HepG2 (cell line): ENCODE measurements around the gene NUDT3. TPM values are rescaled to one million over a fixed set of nuclear protein-coding genes. Genes with fewer than 3 reads are reported as not detected.
A peak's percentile ranks its signal among the peaks of the same experiment; 100 is the strongest.

Experiments used
- GZF1 ChIP-seq: sonication (generic); formaldehyde crosslinking; IDR thresholded peaks from 2 replicates; pipeline ENCODE4 v1.5.1; 2020; ENCODE audit warnings: mild to moderate bottlenecking, missing genetic modification reagents
- KAT7 ChIP-seq: IDR thresholded peaks from 2 replicates; pipeline ENCODE4 v1.6.1; 2018; ENCODE audit warnings: borderline replicate concordance, missing compliant biosample characterization
- KMT2B ChIP-seq: IDR thresholded peaks from 2 replicates; pipeline ENCODE4 v1.6.1; 2016; ENCODE audit warnings: missing genetic modification reagents, missing compliant biosample characterization
- ZNF224 ChIP-seq: sonication (generic); formaldehyde crosslinking; IDR thresholded peaks from 2 replicates; pipeline ENCODE4 v1.5.0; 2020; ENCODE audit warnings: mild to moderate bottlenecking, missing genetic modification reagents
- polyA plus RNA-seq, 8 experiments: library from polyadenylated mRNA; depleted of rRNA in 3 of 8; stranded (reverse) in 7 of 8; unstranded in 1 of 8; fragments of >200 nt; fragmentation: Illumina TruSeq in 4 of 8; extraction: Trizol in 4 of 8; gene quantifications; 2 replicates each; pipeline versions ENCODE4 v1.2.1 to v1.2.3, GENCODE V29; 2011 to 2016; ENCODE audit warnings: low read depth in 4 of 8, missing spikeins in 1 of 8, mixed read lengths in 1 of 8; ENCODE audit not compliant: insufficient read depth in 1 of 8
- total RNA-seq, 5 experiments: library from RNA; depleted of rRNA; stranded (reverse); fragments of >200 nt; fragmentation: Illumina TruSeq; extraction: Trizol; gene quantifications; 2 replicates each; pipeline ENCODE4 v1.2.3, GENCODE V29; 2016; ENCODE audit warnings: low read depth in 1 of 5
- TF ChIP-seq, protein P1 (sequence below): sonication (generic); IDR thresholded peaks from 2 replicates; pipeline ENCODE4 v1.6.1; 2016; ENCODE audit warnings: low read depth, borderline replicate concordance
- TF ChIP-seq, protein P2 (sequence below): sonication (generic); formaldehyde crosslinking; IDR thresholded peaks from 2 replicates; pipeline ENCODE4 v1.5.1; 2020; ENCODE audit warnings: missing genetic modification reagents, mild to moderate bottlenecking, borderline replicate concordance
- TF ChIP-seq, protein P3 (sequence below): sonication (generic); formaldehyde crosslinking; IDR thresholded peaks from 2 replicates; pipeline ENCODE4 v1.4.0; 2020; ENCODE audit warnings: missing genetic modification reagents
- TF ChIP-seq, protein P4 (sequence below): sonication (generic); formaldehyde crosslinking; conservative IDR thresholded peaks from 2 replicates; pipeline ENCODE4 v1.4.0; 2020; ENCODE audit warnings: mild to moderate bottlenecking, missing genetic modification reagents, moderate library complexity
- TF ChIP-seq, protein P5 (sequence below): fragments of 450-650 bp; IDR thresholded peaks from 2 replicates; pipeline ENCODE4 v1.6.1; 2016
- TF ChIP-seq, protein P6 (sequence below): sonication (generic); formaldehyde crosslinking; IDR thresholded peaks from 2 replicates; pipeline ENCODE4 v1.4.0; 2020; ENCODE audit warnings: missing genetic modification reagents

NUDT3 gene
- total and polyA plus RNA-seq, 2 of the 13 experiments (the other 11 are each of a cell fraction or from before 2014, with no cell fraction given), result 20.2 to 20.6 TPM

DNA sequence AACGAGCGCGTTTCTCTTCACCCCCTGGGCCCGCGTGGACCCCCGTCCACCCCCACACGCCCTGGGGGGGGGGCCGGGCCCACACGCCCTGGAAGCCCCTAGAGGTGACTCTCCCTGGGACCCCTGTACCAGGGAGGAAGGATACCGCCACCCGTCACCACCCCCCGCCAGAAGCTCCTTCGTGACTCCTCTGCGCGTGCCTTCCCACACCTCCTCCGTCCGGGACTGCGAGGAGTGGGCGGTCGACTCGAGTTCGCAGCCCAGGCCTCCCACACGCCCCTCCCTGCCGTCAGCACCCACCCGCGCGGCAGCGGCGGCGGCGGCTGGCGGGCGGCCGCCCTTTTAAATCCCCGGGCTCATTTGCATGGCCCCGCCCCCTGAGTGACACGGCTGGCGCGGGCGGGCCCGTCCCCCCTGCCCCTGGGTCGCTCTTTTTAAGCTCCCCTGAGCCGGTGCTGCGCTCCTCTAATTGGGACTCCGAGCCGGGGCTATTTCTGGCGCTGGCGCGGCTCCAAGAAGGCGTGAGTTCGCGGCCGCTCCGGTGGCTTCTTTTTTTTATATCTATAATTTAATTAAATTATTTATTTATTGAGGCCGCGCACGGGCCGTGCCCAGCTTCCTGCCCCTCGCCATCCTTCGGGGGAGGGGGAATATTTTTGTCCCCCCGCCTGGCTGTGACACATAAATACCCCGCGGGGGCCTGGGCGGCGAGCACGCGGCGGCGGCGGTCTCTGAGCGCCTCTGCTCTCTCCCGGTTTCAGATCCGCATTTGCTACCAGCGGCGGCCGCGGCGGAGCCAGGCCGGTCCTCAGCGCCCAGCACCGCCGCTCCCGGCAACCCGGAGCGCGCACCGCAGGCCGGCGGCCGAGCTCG is 155.8 kb downstream of the NUDT3 start, which contains the start of gene HMGA1 (continued):
- no peak for TF ChIP-seq ZNF224 (CRISPR knock-in tag)
- TF ChIP-seq GZF1 (CRISPR knock-in tag), result no peak
- TF ChIP-seq, protein P1, sequence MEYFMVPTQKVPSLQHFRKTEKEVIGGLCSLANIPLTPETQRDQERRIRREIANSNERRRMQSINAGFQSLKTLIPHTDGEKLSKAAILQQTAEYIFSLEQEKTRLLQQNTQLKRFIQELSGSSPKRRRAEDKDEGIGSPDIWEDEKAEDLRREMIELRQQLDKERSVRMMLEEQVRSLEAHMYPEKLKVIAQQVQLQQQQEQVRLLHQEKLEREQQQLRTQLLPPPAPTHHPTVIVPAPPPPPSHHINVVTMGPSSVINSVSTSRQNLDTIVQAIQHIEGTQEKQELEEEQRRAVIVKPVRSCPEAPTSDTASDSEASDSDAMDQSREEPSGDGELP, result no peak
- TF ChIP-seq KMT2B (CRISPR knock-in tag), result peak; percentile 53; the same call in 1 of the 2 replicates
- TF ChIP-seq, protein P2, sequence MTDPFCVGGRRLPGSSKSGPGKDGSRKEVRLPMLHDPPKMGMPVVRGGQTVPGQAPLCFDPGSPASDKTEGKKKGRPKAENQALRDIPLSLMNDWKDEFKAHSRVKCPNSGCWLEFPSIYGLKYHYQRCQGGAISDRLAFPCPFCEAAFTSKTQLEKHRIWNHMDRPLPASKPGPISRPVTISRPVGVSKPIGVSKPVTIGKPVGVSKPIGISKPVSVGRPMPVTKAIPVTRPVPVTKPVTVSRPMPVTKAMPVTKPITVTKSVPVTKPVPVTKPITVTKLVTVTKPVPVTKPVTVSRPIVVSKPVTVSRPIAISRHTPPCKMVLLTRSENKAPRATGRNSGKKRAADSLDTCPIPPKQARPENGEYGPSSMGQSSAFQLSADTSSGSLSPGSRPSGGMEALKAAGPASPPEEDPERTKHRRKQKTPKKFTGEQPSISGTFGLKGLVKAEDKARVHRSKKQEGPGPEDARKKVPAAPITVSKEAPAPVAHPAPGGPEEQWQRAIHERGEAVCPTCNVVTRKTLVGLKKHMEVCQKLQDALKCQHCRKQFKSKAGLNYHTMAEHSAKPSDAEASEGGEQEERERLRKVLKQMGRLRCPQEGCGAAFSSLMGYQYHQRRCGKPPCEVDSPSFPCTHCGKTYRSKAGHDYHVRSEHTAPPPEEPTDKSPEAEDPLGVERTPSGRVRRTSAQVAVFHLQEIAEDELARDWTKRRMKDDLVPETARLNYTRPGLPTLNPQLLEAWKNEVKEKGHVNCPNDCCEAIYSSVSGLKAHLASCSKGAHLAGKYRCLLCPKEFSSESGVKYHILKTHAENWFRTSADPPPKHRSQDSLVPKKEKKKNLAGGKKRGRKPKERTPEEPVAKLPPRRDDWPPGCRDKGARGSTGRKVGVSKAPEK (CRISPR knock-in tag), result no peak
- TF ChIP-seq, protein P3, sequence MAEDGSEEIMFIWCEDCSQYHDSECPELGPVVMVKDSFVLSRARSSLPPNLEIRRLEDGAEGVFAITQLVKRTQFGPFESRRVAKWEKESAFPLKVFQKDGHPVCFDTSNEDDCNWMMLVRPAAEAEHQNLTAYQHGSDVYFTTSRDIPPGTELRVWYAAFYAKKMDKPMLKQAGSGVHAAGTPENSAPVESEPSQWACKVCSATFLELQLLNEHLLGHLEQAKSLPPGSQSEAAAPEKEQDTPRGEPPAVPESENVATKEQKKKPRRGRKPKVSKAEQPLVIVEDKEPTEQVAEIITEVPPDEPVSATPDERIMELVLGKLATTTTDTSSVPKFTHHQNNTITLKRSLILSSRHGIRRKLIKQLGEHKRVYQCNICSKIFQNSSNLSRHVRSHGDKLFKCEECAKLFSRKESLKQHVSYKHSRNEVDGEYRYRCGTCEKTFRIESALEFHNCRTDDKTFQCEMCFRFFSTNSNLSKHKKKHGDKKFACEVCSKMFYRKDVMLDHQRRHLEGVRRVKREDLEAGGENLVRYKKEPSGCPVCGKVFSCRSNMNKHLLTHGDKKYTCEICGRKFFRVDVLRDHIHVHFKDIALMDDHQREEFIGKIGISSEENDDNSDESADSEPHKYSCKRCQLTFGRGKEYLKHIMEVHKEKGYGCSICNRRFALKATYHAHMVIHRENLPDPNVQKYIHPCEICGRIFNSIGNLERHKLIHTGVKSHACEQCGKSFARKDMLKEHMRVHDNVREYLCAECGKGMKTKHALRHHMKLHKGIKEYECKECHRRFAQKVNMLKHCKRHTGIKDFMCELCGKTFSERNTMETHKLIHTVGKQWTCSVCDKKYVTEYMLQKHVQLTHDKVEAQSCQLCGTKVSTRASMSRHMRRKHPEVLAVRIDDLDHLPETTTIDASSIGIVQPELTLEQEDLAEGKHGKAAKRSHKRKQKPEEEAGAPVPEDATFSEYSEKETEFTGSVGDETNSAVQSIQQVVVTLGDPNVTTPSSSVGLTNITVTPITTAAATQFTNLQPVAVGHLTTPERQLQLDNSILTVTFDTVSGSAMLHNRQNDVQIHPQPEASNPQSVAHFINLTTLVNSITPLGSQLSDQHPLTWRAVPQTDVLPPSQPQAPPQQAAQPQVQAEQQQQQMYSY (CRISPR knock-in tag), result no peak
- TF ChIP-seq, protein P4, sequence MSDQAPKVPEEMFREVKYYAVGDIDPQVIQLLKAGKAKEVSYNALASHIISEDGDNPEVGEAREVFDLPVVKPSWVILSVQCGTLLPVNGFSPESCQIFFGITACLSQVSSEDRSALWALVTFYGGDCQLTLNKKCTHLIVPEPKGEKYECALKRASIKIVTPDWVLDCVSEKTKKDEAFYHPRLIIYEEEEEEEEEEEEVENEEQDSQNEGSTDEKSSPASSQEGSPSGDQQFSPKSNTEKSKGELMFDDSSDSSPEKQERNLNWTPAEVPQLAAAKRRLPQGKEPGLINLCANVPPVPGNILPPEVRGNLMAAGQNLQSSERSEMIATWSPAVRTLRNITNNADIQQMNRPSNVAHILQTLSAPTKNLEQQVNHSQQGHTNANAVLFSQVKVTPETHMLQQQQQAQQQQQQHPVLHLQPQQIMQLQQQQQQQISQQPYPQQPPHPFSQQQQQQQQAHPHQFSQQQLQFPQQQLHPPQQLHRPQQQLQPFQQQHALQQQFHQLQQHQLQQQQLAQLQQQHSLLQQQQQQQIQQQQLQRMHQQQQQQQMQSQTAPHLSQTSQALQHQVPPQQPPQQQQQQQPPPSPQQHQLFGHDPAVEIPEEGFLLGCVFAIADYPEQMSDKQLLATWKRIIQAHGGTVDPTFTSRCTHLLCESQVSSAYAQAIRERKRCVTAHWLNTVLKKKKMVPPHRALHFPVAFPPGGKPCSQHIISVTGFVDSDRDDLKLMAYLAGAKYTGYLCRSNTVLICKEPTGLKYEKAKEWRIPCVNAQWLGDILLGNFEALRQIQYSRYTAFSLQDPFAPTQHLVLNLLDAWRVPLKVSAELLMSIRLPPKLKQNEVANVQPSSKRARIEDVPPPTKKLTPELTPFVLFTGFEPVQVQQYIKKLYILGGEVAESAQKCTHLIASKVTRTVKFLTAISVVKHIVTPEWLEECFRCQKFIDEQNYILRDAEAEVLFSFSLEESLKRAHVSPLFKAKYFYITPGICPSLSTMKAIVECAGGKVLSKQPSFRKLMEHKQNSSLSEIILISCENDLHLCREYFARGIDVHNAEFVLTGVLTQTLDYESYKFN (CRISPR knock-in tag), result no peak
- TF ChIP-seq, protein P5, sequence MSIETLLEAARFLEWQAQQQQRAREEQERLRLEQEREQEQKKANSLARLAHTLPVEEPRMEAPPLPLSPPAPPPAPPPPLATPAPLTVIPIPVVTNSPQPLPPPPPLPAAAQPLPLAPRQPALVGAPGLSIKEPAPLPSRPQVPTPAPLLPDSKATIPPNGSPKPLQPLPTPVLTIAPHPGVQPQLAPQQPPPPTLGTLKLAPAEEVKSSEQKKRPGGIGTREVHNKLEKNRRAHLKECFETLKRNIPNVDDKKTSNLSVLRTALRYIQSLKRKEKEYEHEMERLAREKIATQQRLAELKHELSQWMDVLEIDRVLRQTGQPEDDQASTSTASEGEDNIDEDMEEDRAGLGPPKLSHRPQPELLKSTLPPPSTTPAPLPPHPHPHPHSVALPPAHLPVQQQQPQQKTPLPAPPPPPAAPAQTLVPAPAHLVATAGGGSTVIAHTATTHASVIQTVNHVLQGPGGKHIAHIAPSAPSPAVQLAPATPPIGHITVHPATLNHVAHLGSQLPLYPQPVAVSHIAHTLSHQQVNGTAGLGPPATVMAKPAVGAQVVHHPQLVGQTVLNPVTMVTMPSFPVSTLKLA, result no peak
- TF ChIP-seq, protein P6, sequence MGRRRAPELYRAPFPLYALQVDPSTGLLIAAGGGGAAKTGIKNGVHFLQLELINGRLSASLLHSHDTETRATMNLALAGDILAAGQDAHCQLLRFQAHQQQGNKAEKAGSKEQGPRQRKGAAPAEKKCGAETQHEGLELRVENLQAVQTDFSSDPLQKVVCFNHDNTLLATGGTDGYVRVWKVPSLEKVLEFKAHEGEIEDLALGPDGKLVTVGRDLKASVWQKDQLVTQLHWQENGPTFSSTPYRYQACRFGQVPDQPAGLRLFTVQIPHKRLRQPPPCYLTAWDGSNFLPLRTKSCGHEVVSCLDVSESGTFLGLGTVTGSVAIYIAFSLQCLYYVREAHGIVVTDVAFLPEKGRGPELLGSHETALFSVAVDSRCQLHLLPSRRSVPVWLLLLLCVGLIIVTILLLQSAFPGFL (CRISPR knock-in tag), result no peak
- TF ChIP-seq KAT7 (CRISPR knock-in tag), result no peak
